SK-N-SH treated with all-trans-retinoic acid at 6 μM for 48 hours (cell line): ENCODE data around the gene AKAP8L.
"Not testable (repeated sequence)": the region's sequence is repeated elsewhere in the genome, so short reads cannot be mapped to it uniquely, and the experiment has no call there.

ENCODE experiments used
- CREB5 ChIP-seq: fragments of 250-450 bp; sonication (Bioruptor Pico); IDR thresholded peaks from 2 replicates; pipeline ENCODE4 v1.5.1; 2020; ENCODE audit warnings: low read depth, mild to moderate bottlenecking, moderate library complexity
- CSDC2 ChIP-seq: fragments of 250-450 bp; sonication (Bioruptor Pico); IDR thresholded peaks from 2 replicates; pipeline ENCODE4 v1.5.0; 2020; ENCODE audit warnings: mild to moderate bottlenecking, moderate library complexity
- ISL1 ChIP-seq: fragments of 250-450 bp; sonication (Bioruptor Pico); IDR thresholded peaks from 2 replicates; pipeline ENCODE4 v2.1.2; 2022; ENCODE audit warnings: mild to moderate bottlenecking, moderate library complexity
- POU6F1 ChIP-seq: fragments of 250-450 bp; sonication (Bioruptor Pico); IDR thresholded peaks from 2 replicates; pipeline ENCODE4 v1.8.0; 2021; ENCODE audit warnings: low read depth, mild to moderate bottlenecking, moderate library complexity, borderline replicate concordance
- ZC3H10 ChIP-seq: fragments of 250-450 bp; sonication (Bioruptor Pico); IDR thresholded peaks from 2 replicates; pipeline ENCODE4 v1.5.1; 2021; ENCODE audit warnings: mild to moderate bottlenecking, moderate library complexity
- ZFP30 ChIP-seq: fragments of 450-650 bp; formaldehyde crosslinking; IDR thresholded peaks from 2 replicates; pipeline ENCODE4 v1.5.0; 2022; ENCODE audit warnings: mild to moderate bottlenecking, moderate library complexity
- ZNF565 ChIP-seq: fragments of 450-650 bp; formaldehyde crosslinking; conservative IDR thresholded peaks from 2 replicates; pipeline ENCODE4 v1.5.0; 2020; ENCODE audit warnings: low read depth, mild to moderate bottlenecking, moderate library complexity

- TF ChIP-seq POU6F1 (CRISPR knock-in tag); ZNF565 (CRISPR knock-in tag); ZFP30 (CRISPR knock-in tag); ISL1; CREB5 (CRISPR knock-in tag); CSDC2 (CRISPR knock-in tag); ZC3H10: not testable (repeated sequence)
Measured at GRCh38 chr19:15395251-15395650, 23.5 kb downstream of the AKAP8L start.
